NCI-H446 treated with DMSO at 0.1 percent for 48 hours (cell line): ENCODE measurements around the gene HMGA1.
"Not testable (repeated sequence)": the region's sequence is repeated elsewhere in the genome, so short reads cannot be mapped to it uniquely, and the experiment has no call there.

Experiments
- DNase-seq: peaks from one replicate; lab custom pipeline; 2025; lab: John Stamatoyannopoulos, UW

Gene HMGA1

GRCh38 chr6:34260576-34261267 is 24.0 kb downstream of the HMGA1 start:
- no peak for DNase-seq

GRCh38 chr6:34263484-34263883 is 26.8 kb downstream of the HMGA1 start:
- not testable (repeated sequence) for DNase-seq

- no peak for DNase-seq
Measured at GRCh38 chr6:34267746-34268145, 31.1 kb downstream of the HMGA1 start.

GRCh38 chr6:34269132-34269531 is 32.5 kb downstream of the HMGA1 start:
- not testable (repeated sequence) for DNase-seq

- not testable (repeated sequence) for DNase-seq
Measured at GRCh38 chr6:34269658-34270341, 33.1 kb downstream of the HMGA1 start.

GRCh38 chr6:34272013-34272926 is 35.6 kb downstream of the HMGA1 start:
- no peak for DNase-seq

- no peak for DNase-seq
Measured at GRCh38 chr6:34273242-34273805, 36.7 kb downstream of the HMGA1 start.

GRCh38 chr6:34274129-34274528 is 37.5 kb downstream of the HMGA1 start:
- DNase-seq, result no peak

- no peak for DNase-seq
Measured at GRCh38 chr6:34275128-34275804, 38.6 kb downstream of the HMGA1 start.

- no peak for DNase-seq
Measured at GRCh38 chr6:34276191-34276590, 39.5 kb downstream of the HMGA1 start.

- DNase-seq, result no peak
Measured at GRCh38 chr6:34276881-34277762, 40.4 kb downstream of the HMGA1 start.

- no peak for DNase-seq
Measured at GRCh38 chr6:34277763-34278112, 41.1 kb downstream of the HMGA1 start.

GRCh38 chr6:34278833-34279232 is 42.2 kb downstream of the HMGA1 start:
- DNase-seq, result no peak

GRCh38 chr6:34280216-34280615 is 43.5 kb downstream of the HMGA1 start:
- DNase-seq, result no peak

GRCh38 chr6:34281702-34282334 is 45.1 kb downstream of the HMGA1 start:
- DNase-seq, result no peak

- DNase-seq, result no peak
Measured at GRCh38 chr6:34284563-34285447, 48.1 kb downstream of the HMGA1 start.

- DNase-seq, result no peak
Measured at GRCh38 chr6:34285448-34286164, 48.9 kb downstream of the HMGA1 start.

- no peak for DNase-seq
Measured at GRCh38 chr6:34288581-34288980, 51.9 kb downstream of the HMGA1 start.

- no peak for DNase-seq
Measured at GRCh38 chr6:34289137-34289536, 52.5 kb downstream of the HMGA1 start.
